HepG2 (cell line): ENCODE measurements around the gene UBE2B.

ENCODE experiments used
- HOXA7 ChIP-seq: sonication (generic); formaldehyde crosslinking; IDR thresholded peaks from 2 replicates; pipeline ENCODE4 v1.8.1; 2022; ENCODE audit warnings: mild to moderate bottlenecking, missing genetic modification reagents, moderate library complexity
- POLR2A ChIP-seq, 2 experiments: IDR thresholded peaks; 2 replicates each; pipeline ENCODE4 v1.6.1; 2011; ENCODE audit warnings: low read depth in 2 of 2, low read length in 2 of 2, mild to moderate bottlenecking in 1 of 2, moderate library complexity in 1 of 2; ENCODE audit not compliant: insufficient read depth in 1 of 2
- REPIN1 ChIP-seq: sonication (generic); formaldehyde crosslinking; IDR thresholded peaks from 2 replicates; pipeline ENCODE4 v1.8.0; 2022; ENCODE audit warnings: missing genetic modification reagents, low read depth, mild to moderate bottlenecking, borderline replicate concordance
- ZNF441 ChIP-seq: sonication (generic); formaldehyde crosslinking; IDR thresholded peaks from 2 replicates; pipeline ENCODE4 v1.7.0; 2021; ENCODE audit warnings: missing genetic modification reagents, borderline replicate concordance
- ZNF589 ChIP-seq: sonication (generic); formaldehyde crosslinking; conservative IDR thresholded peaks from 2 replicates; pipeline ENCODE4 v1.8.0; 2022; ENCODE audit warnings: mild to moderate bottlenecking, moderate library complexity, missing genetic modification reagents
- TF ChIP-seq, protein P1 (sequence below): sonication (generic); formaldehyde crosslinking; IDR thresholded peaks from 2 replicates; pipeline ENCODE4 v1.5.0; 2020; ENCODE audit warnings: mild to moderate bottlenecking, missing genetic modification reagents, moderate library complexity

DNA sequence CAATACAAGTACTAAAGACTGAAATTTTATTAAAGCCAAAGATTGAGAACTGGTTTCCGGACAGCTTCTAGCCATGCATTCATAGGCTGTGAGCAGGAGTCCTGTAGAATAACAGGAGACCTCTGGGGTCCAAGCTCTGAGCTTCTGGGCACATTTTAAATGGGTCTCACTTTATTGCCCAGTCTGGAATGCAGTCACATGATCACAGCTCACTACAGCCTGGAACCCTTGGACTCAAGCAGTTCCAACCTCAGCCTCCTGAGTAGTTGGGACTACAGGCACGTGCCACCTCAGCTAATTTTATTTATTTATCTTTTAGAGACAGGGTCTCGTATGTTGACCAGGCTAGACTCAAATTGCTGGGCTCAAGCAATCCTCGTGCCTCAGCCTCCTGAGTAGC lies 24.9 kb downstream of the UBE2B start:
- TF ChIP-seq REPIN1 (CRISPR knock-in tag) (no peak), HOXA7 (CRISPR knock-in tag) (no peak), ZNF589 (CRISPR knock-in tag) (no peak), POLR2A (IDR thresholded peaks at IDR 0.05; ENCODE audit: insufficient read depth in 1 of 2, low read depth in 2 of 2, low read length in 2 of 2) (no peak), ZNF441 (CRISPR knock-in tag) (no peak)
- TF ChIP-seq, protein P1, sequence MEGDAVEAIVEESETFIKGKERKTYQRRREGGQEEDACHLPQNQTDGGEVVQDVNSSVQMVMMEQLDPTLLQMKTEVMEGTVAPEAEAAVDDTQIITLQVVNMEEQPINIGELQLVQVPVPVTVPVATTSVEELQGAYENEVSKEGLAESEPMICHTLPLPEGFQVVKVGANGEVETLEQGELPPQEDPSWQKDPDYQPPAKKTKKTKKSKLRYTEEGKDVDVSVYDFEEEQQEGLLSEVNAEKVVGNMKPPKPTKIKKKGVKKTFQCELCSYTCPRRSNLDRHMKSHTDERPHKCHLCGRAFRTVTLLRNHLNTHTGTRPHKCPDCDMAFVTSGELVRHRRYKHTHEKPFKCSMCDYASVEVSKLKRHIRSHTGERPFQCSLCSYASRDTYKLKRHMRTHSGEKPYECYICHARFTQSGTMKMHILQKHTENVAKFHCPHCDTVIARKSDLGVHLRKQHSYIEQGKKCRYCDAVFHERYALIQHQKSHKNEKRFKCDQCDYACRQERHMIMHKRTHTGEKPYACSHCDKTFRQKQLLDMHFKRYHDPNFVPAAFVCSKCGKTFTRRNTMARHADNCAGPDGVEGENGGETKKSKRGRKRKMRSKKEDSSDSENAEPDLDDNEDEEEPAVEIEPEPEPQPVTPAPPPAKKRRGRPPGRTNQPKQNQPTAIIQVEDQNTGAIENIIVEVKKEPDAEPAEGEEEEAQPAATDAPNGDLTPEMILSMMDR (CRISPR knock-in tag): no peak
